HEK293 (cell line): Measurements from ENCODE around the gene CCDC187.

Experiments
- REST ChIP-seq: fragments of 450-650 bp; formaldehyde crosslinking; IDR thresholded peaks from 2 replicates; pipeline ENCODE4 v1.5.1; 2016; ENCODE audit warnings: missing biosample characterization, missing genetic modification characterization
- ZBTB7A ChIP-seq: fragments of 450-650 bp; formaldehyde crosslinking; IDR thresholded peaks from 2 replicates; pipeline ENCODE4 v1.5.1; 2016; ENCODE audit warnings: low read depth, missing biosample characterization, missing genetic modification characterization

- no peak for TF ChIP-seq ZBTB7A
- no peak for TF ChIP-seq REST
Measured at GRCh38 chr9:136344544-136345280, 40.8 kb upstream of the CCDC187 start.
